SK-N-SH (cell line): ENCODE data around the gene APBA3. TPM values are rescaled to one million over a fixed set of nuclear protein-coding genes. Genes with fewer than 3 reads are reported as not detected.

Experiments used
- CTCF ChIA-PET: fragments of 300-600, 350-600 bp; formaldehyde crosslinking; extraction: SDS; loops from one replicate; lab custom pipeline; 2021; lab: Yijun Ruan, JAX
- POLR2A ChIA-PET: fragments of 350-600 bp; sonication (Branson Sonifier 250); formaldehyde crosslinking; extraction: SDS; loops from one replicate; lab custom pipeline; 2020; ENCODE audit warnings: antibody characterized with exemption, inconsistent platforms; lab: Yijun Ruan, JAX
- DNase-seq: peaks from one replicate; pipeline ENCODE4 v3.0.0; 2012
- H2AFZ ChIP-seq: fragments of 200-600 bp; sonication (generic); 2 replicates; pipeline ENCODE4 v1.8.1; 2016; ENCODE audit warnings: antibody characterized with exemption, mild to moderate bottlenecking, low read depth
- H3F3A ChIP-seq: fragments of 200-600 bp; sonication (generic); replicated peaks from 2 replicates; pipeline ENCODE3; 2016; ENCODE audit warnings: antibody characterized with exemption, mild to moderate bottlenecking; ENCODE audit not compliant: insufficient read depth
- H3K27ac ChIP-seq, 2 experiments: fragments of 200-500 bp in 1 of 2; fragments of 200-600 bp in 1 of 2; sonication (Bioruptor generic) in 1 of 2; sonication (generic), shearing (Covaris generic) in 1 of 2; 2 replicates each; pipeline versions ENCODE4 v1.5.1 to v1.6.1; 2014 to 2016; ENCODE audit warnings: low read depth in 2 of 2, inconsistent platforms in 1 of 2, low read length in 1 of 2, mild to moderate bottlenecking in 1 of 2, mixed read lengths in 1 of 2
- H3K27me3 ChIP-seq: fragments of 200-600 bp; sonication (generic), shearing (Covaris generic); 2 replicates; pipeline ENCODE4 v1.6.1; 2016; ENCODE audit warnings: mixed run types; ENCODE audit not compliant: insufficient read depth
- H3K36me3 ChIP-seq, 2 experiments: fragments of 200-500 bp in 1 of 2; fragments of 200-600 bp in 1 of 2; sonication (Bioruptor generic) in 1 of 2; sonication (generic) in 1 of 2; replicated peaks in 1 of 2; 2 replicates each; pipeline versions ENCODE3 to v1.5.1; 2014 to 2016; ENCODE audit warnings: low read length in 1 of 2, mild to moderate bottlenecking in 1 of 2; ENCODE audit not compliant: insufficient read depth in 2 of 2, control insufficient read depth in 1 of 2
- H3K4me1 ChIP-seq, 2 experiments: fragments of 200-500 bp in 1 of 2; fragments of 200-600 bp in 1 of 2; sonication (Bioruptor generic) in 1 of 2; sonication (generic), shearing (Covaris generic) in 1 of 2; 2 replicates each; pipeline versions ENCODE4 v1.5.1 to v1.6.1; 2014 to 2016; ENCODE audit warnings: low read depth in 1 of 2, low read length in 1 of 2, mixed run types in 1 of 2; ENCODE audit not compliant: insufficient read depth in 2 of 2, control insufficient read depth in 1 of 2
- H3K4me2 ChIP-seq: fragments of 200-600 bp; sonication (generic), shearing (Covaris generic); 2 replicates; pipeline ENCODE4 v1.6.1; 2017; ENCODE audit warnings: mixed run types
- H3K4me3 ChIP-seq, 2 experiments: fragments of 200-500 bp in 1 of 2; fragments of 200-600 bp in 1 of 2; sonication (Bioruptor generic) in 1 of 2; sonication (generic), shearing (Covaris generic) in 1 of 2; 2 replicates each; pipeline versions ENCODE4 v1.5.1 to v1.8.1; 2014 to 2016; ENCODE audit warnings: low read depth in 2 of 2, inconsistent platforms in 1 of 2, low read length in 1 of 2, mild to moderate bottlenecking in 1 of 2, mixed read lengths in 1 of 2, moderate library complexity in 1 of 2
- H3K79me2 ChIP-seq: fragments of 200-600 bp; sonication (generic); 2 replicates; pipeline ENCODE4 v1.8.1; 2017; ENCODE audit warnings: mild to moderate bottlenecking; ENCODE audit not compliant: insufficient read depth
- H3K9ac ChIP-seq: fragments of 200-600 bp; sonication (generic); 2 replicates; pipeline ENCODE4 v1.6.1; 2017; ENCODE audit warnings: mixed run types
- H3K9me2 ChIP-seq: fragments of 200-600 bp; sonication (generic); 2 replicates; pipeline ENCODE4 v1.6.1; 2017; ENCODE audit warnings: mixed run types
- H3K9me3 ChIP-seq: fragments of 200-600 bp; sonication (generic); 2 replicates; pipeline ENCODE4 v1.6.1; 2017; ENCODE audit warnings: mixed run types, mild to moderate bottlenecking, moderate library complexity
- H4K20me1 ChIP-seq: fragments of 200-600 bp; sonication (generic); 2 replicates; pipeline ENCODE4 v1.6.1; 2017; ENCODE audit warnings: mild to moderate bottlenecking, mixed run types; ENCODE audit not compliant: insufficient read depth
- CTCF ChIP-seq: fragments of 200-600 bp; sonication (generic); IDR thresholded peaks from 2 replicates; pipeline ENCODE4 v1.6.1; 2017; ENCODE audit warnings: antibody characterized with exemption, mild to moderate bottlenecking, moderate library complexity
- FOXJ3 ChIP-seq: sonication (generic); formaldehyde crosslinking; IDR thresholded peaks from 2 replicates; pipeline ENCODE4 v1.5.1; 2020; ENCODE audit warnings: mild to moderate bottlenecking, missing genetic modification reagents
- GABPA ChIP-seq: IDR thresholded peaks from 2 replicates; pipeline ENCODE4 v1.4.0; 2012; ENCODE audit warnings: low read depth, mild to moderate bottlenecking
- GATA2 ChIP-seq: sonication (generic); formaldehyde crosslinking; IDR thresholded peaks from 2 replicates; pipeline ENCODE4 v1.5.0; 2020; ENCODE audit warnings: mild to moderate bottlenecking, missing genetic modification reagents
- IRF3 ChIP-seq: fragments of 150-350 bp; IDR thresholded peaks from 2 replicates; pipeline ENCODE4 v1.6.1; 2016; ENCODE audit warnings: mild to moderate bottlenecking, low read depth, low read length
- MXI1 ChIP-seq: IDR thresholded peaks from 2 replicates; pipeline ENCODE4 v1.6.1; 2012; ENCODE audit warnings: mild to moderate bottlenecking, low read depth, low read length, improper control_type of control experiment
- NFIC ChIP-seq: IDR thresholded peaks from 2 replicates; pipeline ENCODE4 v1.4.0; 2012; ENCODE audit warnings: borderline replicate concordance
- NRF1 ChIP-seq: IDR thresholded peaks from 2 replicates; pipeline ENCODE4 v1.6.1; 2012; ENCODE audit warnings: low read depth, mild to moderate bottlenecking, low read length
- POLR2AphosphoS5 ChIP-seq: IDR thresholded peaks from 2 replicates; pipeline ENCODE4 v1.6.1; 2012; ENCODE audit warnings: low read depth, low read length
- REST ChIP-seq: IDR thresholded peaks from 2 replicates; pipeline ENCODE4 v1.6.1; 2012; ENCODE audit warnings: mild to moderate bottlenecking, low read depth, low read length, moderate library complexity
- RFX5 ChIP-seq: IDR thresholded peaks from 2 replicates; pipeline ENCODE4 v1.6.1; 2012; ENCODE audit warnings: mild to moderate bottlenecking, improper control_type of control experiment, low read length
- RXRA ChIP-seq: IDR thresholded peaks from 2 replicates; pipeline ENCODE4 v1.4.0; 2012; ENCODE audit warnings: low read depth, mild to moderate bottlenecking, borderline replicate concordance
- SIN3A ChIP-seq: IDR thresholded peaks from 2 replicates; pipeline ENCODE4 v1.6.1; 2012; ENCODE audit warnings: low read depth, mild to moderate bottlenecking, low read length, moderate library complexity, borderline replicate concordance
- TAF1 ChIP-seq: IDR thresholded peaks from 2 replicates; pipeline ENCODE4 v1.6.1; 2012; ENCODE audit warnings: low read depth, mild to moderate bottlenecking, low read length, moderate library complexity, borderline replicate concordance
- WGBS: methylation state at CpG from one replicate; pipeline ENCODE4 v1.1.6; 2017; ENCODE audit warnings: low lambda C conversion rate; 5-methylcytosine and 5-hydroxymethylcytosine counted together
- polyA plus RNA-seq, 3 experiments: library from polyadenylated mRNA; depleted of rRNA; stranded (reverse); fragments of >200 nt; gene quantifications; 2 replicates each; pipeline ENCODE4 v1.2.3, GENCODE V29; 2012
- TF ChIP-seq, protein P1 (sequence below): IDR thresholded peaks from 2 replicates; pipeline ENCODE4 v1.4.0; 2012; ENCODE audit warnings: low read depth, borderline replicate concordance
- TF ChIP-seq, protein P2 (sequence below): IDR thresholded peaks from 2 replicates; pipeline ENCODE4 v1.4.0; 2012; ENCODE audit warnings: low read depth, borderline replicate concordance
- TF ChIP-seq, protein P3 (sequence below): IDR thresholded peaks from 2 replicates; pipeline ENCODE4 v1.4.0; 2012; ENCODE audit warnings: low read depth

APBA3 gene
- polyA plus RNA-seq, 1 of the 3 experiments (the other 2 are of a cell fraction), result 10.6 TPM

DNA sequence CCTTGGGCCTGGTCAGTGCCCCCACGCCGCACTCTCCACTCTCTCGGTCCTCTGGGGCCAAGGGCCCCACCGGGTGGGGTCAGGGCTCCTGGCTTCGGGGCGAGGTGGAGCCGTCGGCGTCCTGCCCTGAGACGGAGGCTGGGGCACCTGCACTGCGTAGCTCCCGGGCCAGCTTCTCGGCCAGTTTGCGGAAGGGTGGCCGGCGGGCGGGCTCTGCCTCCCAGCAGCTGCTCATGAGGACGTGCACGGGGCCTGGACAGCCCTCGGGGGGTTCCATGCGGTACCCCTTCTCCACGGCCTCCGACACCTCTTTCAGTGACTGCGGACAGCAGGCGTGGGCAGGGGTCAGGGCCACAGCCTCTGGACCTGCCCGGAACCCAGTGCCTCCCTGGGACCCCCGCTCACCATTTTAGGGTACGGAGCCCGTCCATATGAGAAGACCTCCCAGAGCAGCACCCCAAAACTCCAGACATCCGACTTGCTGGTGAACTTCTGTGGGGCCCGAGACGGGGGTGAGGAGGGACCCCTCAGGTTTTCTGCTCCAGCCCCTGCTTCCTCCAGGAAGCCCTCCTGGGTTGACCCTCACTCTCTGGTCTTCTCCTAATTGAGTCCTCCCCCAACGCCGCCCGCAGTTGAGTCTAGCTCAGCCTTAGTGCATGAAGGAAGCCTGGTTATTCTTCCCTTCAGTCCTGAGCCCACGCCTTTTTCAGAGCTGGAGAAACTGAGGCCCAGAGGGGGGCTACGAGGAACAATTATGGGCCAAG is 16.8 kb upstream of the APBA3 start:
- CTCF ChIA-PET, result interaction anchor here (1.3 to 1.7 kb wide), 2 partner anchors 8 to 16 kb away, joined by 3 to 8 read pairs; partner anchors contain the start of genes APBA3 and MRPL54

More for the DNA sequence above, 16.8 kb upstream of the APBA3 start:
- H3K9ac ChIP-seq, result no peak overlapping the region
- no peaks in the 10 kb centered on the region for H3K9me2 ChIP-seq
- TF ChIP-seq NFIC (no peak), RXRA (no peak), GABPA (no peak), POLR2AphosphoS5 (no peak), NRF1 (no peak), IRF3 (no peak), GATA2 (no peak), CTCF (no peak), SIN3A (no peak), MXI1 (no peak), FOXJ3 (CRISPR knock-in tag) (no peak), RFX5 (no peak), TAF1 (no peak), REST (no peak)
- TF ChIP-seq, protein P1, sequence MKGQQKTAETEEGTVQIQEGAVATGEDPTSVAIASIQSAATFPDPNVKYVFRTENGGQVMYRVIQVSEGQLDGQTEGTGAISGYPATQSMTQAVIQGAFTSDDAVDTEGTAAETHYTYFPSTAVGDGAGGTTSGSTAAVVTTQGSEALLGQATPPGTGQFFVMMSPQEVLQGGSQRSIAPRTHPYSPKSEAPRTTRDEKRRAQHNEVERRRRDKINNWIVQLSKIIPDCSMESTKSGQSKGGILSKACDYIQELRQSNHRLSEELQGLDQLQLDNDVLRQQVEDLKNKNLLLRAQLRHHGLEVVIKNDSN, result no peak
- TF ChIP-seq, protein P2, sequence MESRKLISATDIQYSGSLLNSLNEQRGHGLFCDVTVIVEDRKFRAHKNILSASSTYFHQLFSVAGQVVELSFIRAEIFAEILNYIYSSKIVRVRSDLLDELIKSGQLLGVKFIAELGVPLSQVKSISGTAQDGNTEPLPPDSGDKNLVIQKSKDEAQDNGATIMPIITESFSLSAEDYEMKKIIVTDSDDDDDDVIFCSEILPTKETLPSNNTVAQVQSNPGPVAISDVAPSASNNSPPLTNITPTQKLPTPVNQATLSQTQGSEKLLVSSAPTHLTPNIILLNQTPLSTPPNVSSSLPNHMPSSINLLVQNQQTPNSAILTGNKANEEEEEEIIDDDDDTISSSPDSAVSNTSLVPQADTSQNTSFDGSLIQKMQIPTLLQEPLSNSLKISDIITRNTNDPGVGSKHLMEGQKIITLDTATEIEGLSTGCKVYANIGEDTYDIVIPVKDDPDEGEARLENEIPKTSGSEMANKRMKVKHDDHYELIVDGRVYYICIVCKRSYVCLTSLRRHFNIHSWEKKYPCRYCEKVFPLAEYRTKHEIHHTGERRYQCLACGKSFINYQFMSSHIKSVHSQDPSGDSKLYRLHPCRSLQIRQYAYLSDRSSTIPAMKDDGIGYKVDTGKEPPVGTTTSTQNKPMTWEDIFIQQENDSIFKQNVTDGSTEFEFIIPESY, result no peak
- TF ChIP-seq, protein P3, sequence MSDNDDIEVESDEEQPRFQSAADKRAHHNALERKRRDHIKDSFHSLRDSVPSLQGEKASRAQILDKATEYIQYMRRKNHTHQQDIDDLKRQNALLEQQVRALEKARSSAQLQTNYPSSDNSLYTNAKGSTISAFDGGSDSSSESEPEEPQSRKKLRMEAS, result no peak
- H4K20me1 ChIP-seq, result no peaks in the 10 kb centered on the region
- H3K27ac ChIP-seq, result no peak overlapping the region
- DNase-seq, result no peak
- H3K36me3 ChIP-seq, result no peaks in the 10 kb centered on the region
- H3K27me3 ChIP-seq, result peaks cover 22% of the 10 kb centered on the region
- no peaks in the 10 kb centered on the region for H3K4me1 ChIP-seq
- no peaks in the 10 kb centered on the region for H3F3A ChIP-seq
- H3K4me2 ChIP-seq, result no peak overlapping the region
- no peak overlapping the region for H2AFZ ChIP-seq
- H3K4me3 ChIP-seq, result no peak overlapping the region
- POLR2A ChIA-PET, result interaction anchor here (1.1 kb wide), 1 partner anchor 15 kb away, joined by 8 read pairs; no protein-coding TSS in a partner anchor
- H3K9me3 ChIP-seq, result peaks cover 9% of the 10 kb centered on the region
- H3K79me2 ChIP-seq, result no peaks in the 10 kb centered on the region
- 25% methylated on average over 14 of the region's 37 CpGs for WGBS
